Measurements from ENCODE around the gene IER5L. TPM values are rescaled to one million over a fixed set of nuclear protein-coding genes. Genes with fewer than 3 reads are reported as not detected.

Gene IER5L
- total RNA-seq, 6 experiments from 2014 or later, result 2.7 to 19.8 (median 7.8) TPM

DNA sequence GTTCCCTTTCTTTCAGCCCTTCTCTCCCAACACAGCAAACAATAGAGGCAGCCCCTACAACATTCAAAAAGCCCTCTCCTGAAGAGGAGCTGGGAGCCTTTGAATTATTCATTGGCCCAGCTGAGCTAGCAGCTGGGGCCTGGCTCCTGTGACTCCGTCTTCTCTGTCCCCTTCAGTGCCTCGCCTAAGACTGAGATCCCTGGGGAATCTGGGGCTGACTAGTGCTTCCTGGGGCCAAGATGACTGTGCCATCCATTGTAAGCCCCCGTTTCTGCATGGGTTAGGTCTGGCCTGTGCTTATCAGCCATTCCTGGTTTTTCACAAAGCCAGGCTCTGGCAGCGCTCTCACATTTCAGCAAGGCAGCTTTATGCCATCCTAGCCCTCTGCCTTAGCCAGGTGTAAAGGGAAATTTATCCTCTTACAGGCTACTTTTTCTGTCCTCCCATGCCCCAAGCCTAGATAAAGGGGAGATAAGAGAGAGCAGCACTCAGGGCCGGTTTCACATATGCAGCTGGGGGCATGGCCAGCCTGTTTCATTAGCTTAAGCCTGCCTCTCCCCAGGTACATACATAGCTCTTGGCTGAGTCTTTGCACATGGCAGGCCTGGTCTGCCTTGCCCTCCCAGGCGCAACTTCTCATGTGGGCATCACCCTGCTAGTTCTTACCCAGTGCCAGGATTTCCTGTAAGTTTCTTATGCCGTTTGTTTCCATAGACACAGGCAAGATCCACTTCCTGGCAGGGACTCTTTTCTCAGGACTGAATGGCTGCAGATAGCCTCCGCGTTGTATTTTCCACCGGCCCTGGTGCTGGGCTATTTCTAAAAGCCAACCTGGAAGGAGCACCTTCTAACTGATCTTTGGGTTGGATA is 51.1 kb downstream of the IER5L start:
- DNase-seq (no peak), ATAC-seq (no peak)
- intact Hi-C loops (cut with DNase I), result no loop called here
- Histone ChIP-seq H3K4me3 (no peak overlapping the region), H3K27me3 (no peaks in the 10 kb centered on the region), H3K4me1 (peaks cover 0 to 6% (median 0%) of the 10 kb centered on the region in 4 donors), H3K27ac (no peak overlapping the region), H3K9me3 (no peaks in the 10 kb centered on the region), H3K36me3 (peaks cover 0 to 20% (median 0%) of the 10 kb centered on the region in 4 donors)
- TF ChIP-seq, protein P1, sequence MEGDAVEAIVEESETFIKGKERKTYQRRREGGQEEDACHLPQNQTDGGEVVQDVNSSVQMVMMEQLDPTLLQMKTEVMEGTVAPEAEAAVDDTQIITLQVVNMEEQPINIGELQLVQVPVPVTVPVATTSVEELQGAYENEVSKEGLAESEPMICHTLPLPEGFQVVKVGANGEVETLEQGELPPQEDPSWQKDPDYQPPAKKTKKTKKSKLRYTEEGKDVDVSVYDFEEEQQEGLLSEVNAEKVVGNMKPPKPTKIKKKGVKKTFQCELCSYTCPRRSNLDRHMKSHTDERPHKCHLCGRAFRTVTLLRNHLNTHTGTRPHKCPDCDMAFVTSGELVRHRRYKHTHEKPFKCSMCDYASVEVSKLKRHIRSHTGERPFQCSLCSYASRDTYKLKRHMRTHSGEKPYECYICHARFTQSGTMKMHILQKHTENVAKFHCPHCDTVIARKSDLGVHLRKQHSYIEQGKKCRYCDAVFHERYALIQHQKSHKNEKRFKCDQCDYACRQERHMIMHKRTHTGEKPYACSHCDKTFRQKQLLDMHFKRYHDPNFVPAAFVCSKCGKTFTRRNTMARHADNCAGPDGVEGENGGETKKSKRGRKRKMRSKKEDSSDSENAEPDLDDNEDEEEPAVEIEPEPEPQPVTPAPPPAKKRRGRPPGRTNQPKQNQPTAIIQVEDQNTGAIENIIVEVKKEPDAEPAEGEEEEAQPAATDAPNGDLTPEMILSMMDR (IDR thresholded peaks at IDR 0.05), result no peak
- TF ChIP-seq POLR2A (IDR thresholded peaks at IDR 0.05), result no peak
- 89% methylated on average over 5 of the region's 10 CpGs for WGBS (ENCODE audit: insufficient coverage, low coverage, low lambda C conversion rate, missing lambda C conversion rate)

Other genes starting within 250 kb of the IER5L start
- 10 to 100 TPM in 2 of 6 experiments, 1 to 10 TPM in 4; 6.6 to 17.3 (median 8.4) TPM for gene DOLK, start 230.7 kb downstream of the IER5L start, total RNA-seq
- 10 to 100 TPM; 10.5 to 18.7 (median 15.6) TPM for gene NUP188, start 230.6 kb downstream of the IER5L start, total RNA-seq
- 10 to 100 TPM; 23.7 to 28.3 (median 24.7) TPM for gene SH3GLB2, start 149.9 kb downstream of the IER5L start, total RNA-seq
- 10 to 100 TPM in 4 of 6 experiments, 1 to 10 TPM in 2; 9.1 to 16.4 (median 10.8) TPM for gene MIGA2, start 141.6 kb downstream of the IER5L start, total RNA-seq
- 10 to 100 TPM; 10.1 to 16.8 (median 13.3) TPM for gene DOLPP1, start 97.2 kb downstream of the IER5L start, total RNA-seq
- gene CRAT, start 67.5 kb downstream of the IER5L start, total RNA-seq, result 100 to 1,000 TPM in 4 of 6 experiments, 10 to 100 TPM in 2; 86.1 to 146 (median 104) TPM
- 100 to 1,000 TPM in 1 of 6 experiments, 10 to 100 TPM in 5; 55.4 to 123 (median 62.0) TPM for gene PTPA, start 66.8 kb downstream of the IER5L start, total RNA-seq